SK-N-SH (cell line): Measurements from ENCODE around the gene KLF16. TPM values are rescaled to one million over a fixed set of nuclear protein-coding genes. Genes with fewer than 3 reads are reported as not detected.

Source experiments
- CTCF ChIA-PET: fragments of 300-600, 350-600 bp; formaldehyde crosslinking; extraction: SDS; loops from one replicate; lab custom pipeline; 2021; lab: Yijun Ruan, JAX
- POLR2A ChIA-PET: fragments of 350-600 bp; sonication (Branson Sonifier 250); formaldehyde crosslinking; extraction: SDS; loops from one replicate; lab custom pipeline; 2020; ENCODE audit warnings: antibody characterized with exemption, inconsistent platforms; lab: Yijun Ruan, JAX
- DNase-seq: peaks from one replicate; pipeline ENCODE4 v3.0.0; 2012
- H2AFZ ChIP-seq: fragments of 200-600 bp; sonication (generic); 2 replicates; pipeline ENCODE4 v1.8.1; 2016; ENCODE audit warnings: antibody characterized with exemption, mild to moderate bottlenecking, low read depth
- H3F3A ChIP-seq: fragments of 200-600 bp; sonication (generic); replicated peaks from 2 replicates; pipeline ENCODE3; 2016; ENCODE audit warnings: antibody characterized with exemption, mild to moderate bottlenecking; ENCODE audit not compliant: insufficient read depth
- H3K27ac ChIP-seq, 2 experiments: fragments of 200-500 bp in 1 of 2; fragments of 200-600 bp in 1 of 2; sonication (Bioruptor generic) in 1 of 2; sonication (generic), shearing (Covaris generic) in 1 of 2; 2 replicates each; pipeline versions ENCODE4 v1.5.1 to v1.6.1; 2014 to 2016; ENCODE audit warnings: low read depth in 2 of 2, inconsistent platforms in 1 of 2, low read length in 1 of 2, mild to moderate bottlenecking in 1 of 2, mixed read lengths in 1 of 2
- H3K27me3 ChIP-seq: fragments of 200-600 bp; sonication (generic), shearing (Covaris generic); 2 replicates; pipeline ENCODE4 v1.6.1; 2016; ENCODE audit warnings: mixed run types; ENCODE audit not compliant: insufficient read depth
- H3K36me3 ChIP-seq, 2 experiments: fragments of 200-500 bp in 1 of 2; fragments of 200-600 bp in 1 of 2; sonication (Bioruptor generic) in 1 of 2; sonication (generic) in 1 of 2; replicated peaks in 1 of 2; 2 replicates each; pipeline versions ENCODE3 to v1.5.1; 2014 to 2016; ENCODE audit warnings: low read length in 1 of 2, mild to moderate bottlenecking in 1 of 2; ENCODE audit not compliant: insufficient read depth in 2 of 2, control insufficient read depth in 1 of 2
- H3K4me1 ChIP-seq, 2 experiments: fragments of 200-500 bp in 1 of 2; fragments of 200-600 bp in 1 of 2; sonication (Bioruptor generic) in 1 of 2; sonication (generic), shearing (Covaris generic) in 1 of 2; 2 replicates each; pipeline versions ENCODE4 v1.5.1 to v1.6.1; 2014 to 2016; ENCODE audit warnings: low read depth in 1 of 2, low read length in 1 of 2, mixed run types in 1 of 2; ENCODE audit not compliant: insufficient read depth in 2 of 2, control insufficient read depth in 1 of 2
- H3K4me2 ChIP-seq: fragments of 200-600 bp; sonication (generic), shearing (Covaris generic); 2 replicates; pipeline ENCODE4 v1.6.1; 2017; ENCODE audit warnings: mixed run types
- H3K4me3 ChIP-seq, 2 experiments: fragments of 200-500 bp in 1 of 2; fragments of 200-600 bp in 1 of 2; sonication (Bioruptor generic) in 1 of 2; sonication (generic), shearing (Covaris generic) in 1 of 2; 2 replicates each; pipeline versions ENCODE4 v1.5.1 to v1.8.1; 2014 to 2016; ENCODE audit warnings: low read depth in 2 of 2, inconsistent platforms in 1 of 2, low read length in 1 of 2, mild to moderate bottlenecking in 1 of 2, mixed read lengths in 1 of 2, moderate library complexity in 1 of 2
- H3K79me2 ChIP-seq: fragments of 200-600 bp; sonication (generic); 2 replicates; pipeline ENCODE4 v1.8.1; 2017; ENCODE audit warnings: mild to moderate bottlenecking; ENCODE audit not compliant: insufficient read depth
- H3K9ac ChIP-seq: fragments of 200-600 bp; sonication (generic); 2 replicates; pipeline ENCODE4 v1.6.1; 2017; ENCODE audit warnings: mixed run types
- H3K9me2 ChIP-seq: fragments of 200-600 bp; sonication (generic); 2 replicates; pipeline ENCODE4 v1.6.1; 2017; ENCODE audit warnings: mixed run types
- H3K9me3 ChIP-seq: fragments of 200-600 bp; sonication (generic); 2 replicates; pipeline ENCODE4 v1.6.1; 2017; ENCODE audit warnings: mixed run types, mild to moderate bottlenecking, moderate library complexity
- H4K20me1 ChIP-seq: fragments of 200-600 bp; sonication (generic); 2 replicates; pipeline ENCODE4 v1.6.1; 2017; ENCODE audit warnings: mild to moderate bottlenecking, mixed run types; ENCODE audit not compliant: insufficient read depth
- CTCF ChIP-seq: fragments of 200-600 bp; sonication (generic); IDR thresholded peaks from 2 replicates; pipeline ENCODE4 v1.6.1; 2017; ENCODE audit warnings: antibody characterized with exemption, mild to moderate bottlenecking, moderate library complexity
- ELF1 ChIP-seq: IDR thresholded peaks from 2 replicates; pipeline ENCODE4 v1.4.0; 2012
- FOSL2 ChIP-seq: IDR thresholded peaks from 2 replicates; pipeline ENCODE4 v1.4.0; 2012; ENCODE audit warnings: low read depth, mild to moderate bottlenecking, moderate library complexity, borderline replicate concordance
- FOXM1 ChIP-seq: IDR thresholded peaks from 2 replicates; pipeline ENCODE4 v1.4.0; 2012; ENCODE audit warnings: low read depth, mild to moderate bottlenecking
- GABPA ChIP-seq: IDR thresholded peaks from 2 replicates; pipeline ENCODE4 v1.4.0; 2012; ENCODE audit warnings: low read depth, mild to moderate bottlenecking
- GATA2 ChIP-seq: sonication (generic); formaldehyde crosslinking; IDR thresholded peaks from 2 replicates; pipeline ENCODE4 v1.5.0; 2020; ENCODE audit warnings: mild to moderate bottlenecking, missing genetic modification reagents
- MAX ChIP-seq: IDR thresholded peaks from 2 replicates; pipeline ENCODE4 v1.4.0; 2012; ENCODE audit warnings: low read depth
- NFIC ChIP-seq: IDR thresholded peaks from 2 replicates; pipeline ENCODE4 v1.4.0; 2012; ENCODE audit warnings: borderline replicate concordance
- NRF1 ChIP-seq: IDR thresholded peaks from 2 replicates; pipeline ENCODE4 v1.6.1; 2012; ENCODE audit warnings: low read depth, mild to moderate bottlenecking, low read length
- TAF1 ChIP-seq: IDR thresholded peaks from 2 replicates; pipeline ENCODE4 v1.6.1; 2012; ENCODE audit warnings: low read depth, mild to moderate bottlenecking, low read length, moderate library complexity, borderline replicate concordance
- TCF12 ChIP-seq: IDR thresholded peaks from 2 replicates; pipeline ENCODE4 v1.4.0; 2012
- WGBS: methylation state at CpG from one replicate; pipeline ENCODE4 v1.1.6; 2017; ENCODE audit warnings: low lambda C conversion rate; 5-methylcytosine and 5-hydroxymethylcytosine counted together
- polyA plus RNA-seq, 3 experiments: library from polyadenylated mRNA; depleted of rRNA; stranded (reverse); fragments of >200 nt; gene quantifications; 2 replicates each; pipeline ENCODE4 v1.2.3, GENCODE V29; 2012

Gene KLF16
- polyA plus RNA-seq, 1 of the 3 experiments (the other 2 are of a cell fraction): 16.1 TPM

GRCh38 chr19:1811942-1812425, 51.4 kb downstream of the KLF16 start, which contains the start of gene ATP8B3:
Gene ATP8B3 (minus strand): TSS chr19:1812276. CDS start chr19:1811736, 540 bp downstream.
- Histone ChIP-seq H3K27me3 (no peaks in the 10 kb centered on the region), H3K4me3 (peak within 1 kb of the TSS; percentile 64 to 71), H3K4me2 (peak within 1 kb of the TSS; percentile 77), H4K20me1 (no peaks in the 10 kb centered on the region), H3K27ac (peak within 1 kb of the TSS; percentile 69 to 72), H3F3A (peaks cover 4% of the 10 kb centered on the region), H3K4me1 (peaks cover 0 to 14% of the 10 kb centered on the region in 2 experiments; a peak in 1 of 4 replicates), H3K9me2 (no peaks in the 10 kb centered on the region), H2AFZ (peak within 1 kb of the TSS; percentile 88; the same call in 1 of the 2 replicates), H3K79me2 (no peaks in the 10 kb centered on the region), H3K36me3 (peaks cover 0 to 17% of the 10 kb centered on the region in 2 experiments), H3K9ac (peak within 1 kb of the TSS; percentile 75), H3K9me3 (no peaks in the 10 kb centered on the region)
- DNase-seq: peak; percentile 99
- TF ChIP-seq ELF1: no peak; the same call in 1 of the 2 replicates
- peak; percentile 41 for TF ChIP-seq CTCF
- CTCF ChIA-PET: interaction anchor here (0.9 to 3.6 kb wide), 4 partner anchors 15 to 140 kb away, joined by 5 to 20 read pairs (median 8); no protein-coding TSS in a partner anchor
- 3% methylated on average over 7 of the region's 48 CpGs for WGBS
- POLR2A ChIA-PET: no interaction called here

- Histone ChIP-seq H3K4me3 (peak overlapping the region; percentile 64 to 71), H2AFZ (peak overlapping the region; percentile 73; the same call in 1 of the 2 replicates), H3K9me2 (no peaks in the 10 kb centered on the region), H3K27me3 (no peaks in the 10 kb centered on the region), H3K36me3 (peaks cover 0 to 12% of the 10 kb centered on the region in 2 experiments), H3K4me1 (peaks cover 0 to 14% of the 10 kb centered on the region in 2 experiments; a peak in 1 of 4 replicates), H3K9ac (peak overlapping the region; percentile 68), H3F3A (peaks cover 4% of the 10 kb centered on the region), H3K9me3 (no peaks in the 10 kb centered on the region), H3K79me2 (no peaks in the 10 kb centered on the region), H3K4me2 (peak overlapping the region; percentile 77), H3K27ac (peak overlapping the region in 1 of 2 experiments; percentile 29; a peak in 1 of 4 replicates), H4K20me1 (no peaks in the 10 kb centered on the region)
- peak; percentile 66 for DNase-seq
- TF ChIP-seq GABPA: no peak
- TF ChIP-seq GATA2 (CRISPR knock-in tag): no peak
- TF ChIP-seq NFIC: peak; percentile 97
- TF ChIP-seq FOXM1: no peak
- TF ChIP-seq TCF12: no peak
- TF ChIP-seq CTCF: no peak
- no peak for TF ChIP-seq NRF1
- no peak for TF ChIP-seq TAF1
- TF ChIP-seq FOSL2: peak; percentile 86; the same call in 1 of the 2 replicates
- no peak for TF ChIP-seq MAX
- ChIA-PET CTCF (interaction anchor here (0.9 to 3.6 kb wide), 6 partner anchors 15 to 139 kb away, joined by 3 to 20 read pairs (median 8); no protein-coding TSS in a partner anchor), POLR2A (no interaction called here)
- WGBS: 26% methylated on average over 11 of the region's 13 CpGs
These were observed 51.9 kb downstream of the KLF16 start for GRCh38 chr19:1811472-1811894.
